GM12892 (cell line): Measurements from ENCODE around the gene C1orf198.
"Not testable (repeated sequence)": the region's sequence is repeated elsewhere in the genome, so short reads cannot be mapped to it uniquely, and the experiment has no call there.

ENCODE experiments used
- DNase-seq: peaks from one replicate; pipeline ENCODE4 v3.0.0; 2011; ENCODE audit not compliant: insufficient read length
- FAIRE-seq: peaks from 2 replicates; lab custom pipeline; 2011; peaks lifted over from hg19 to GRCh38; lab: Jason Lieb, UNC
- POLR2A ChIP-seq: IDR thresholded peaks from 2 replicates; pipeline ENCODE4 v1.6.1; 2011; ENCODE audit warnings: low read depth, low read length, control low read depth
- POLR2AphosphoS5 ChIP-seq: IDR thresholded peaks from 2 replicates; pipeline ENCODE4 v1.6.1; 2011; ENCODE audit warnings: low read depth, low read length, control low read depth
- TAF1 ChIP-seq: IDR thresholded peaks from 2 replicates; pipeline ENCODE4 v1.6.1; 2011; ENCODE audit warnings: low read depth, mild to moderate bottlenecking, control low read depth, low read length, borderline replicate concordance

The C1orf198 gene

GRCh38 chr1:230855886-230856285 is 12.4 kb downstream of the C1orf198 start:
- TF ChIP-seq TAF1, result no peak
- TF ChIP-seq POLR2AphosphoS5, result no peak
- TF ChIP-seq POLR2A, result no peak
- DNase-seq (no peak), FAIRE-seq (no peak)

- TF ChIP-seq POLR2AphosphoS5 (no peak), POLR2A (no peak), TAF1 (no peak)
- no peak for FAIRE-seq
- DNase-seq, result no peak
Measured at GRCh38 chr1:230854423-230854822, 13.9 kb downstream of the C1orf198 start.

- DNase-seq (no peak), FAIRE-seq (no peak)
- no peak for TF ChIP-seq POLR2A
Measured at GRCh38 chr1:230853731-230854130, 14.6 kb downstream of the C1orf198 start.

- DNase-seq (no peak), FAIRE-seq (no peak)
- no peak for TF ChIP-seq TAF1
- TF ChIP-seq POLR2A, result no peak
- no peak for TF ChIP-seq POLR2AphosphoS5
Measured at GRCh38 chr1:230852959-230853358, 15.4 kb downstream of the C1orf198 start.

- no peak for FAIRE-seq
- no peak for DNase-seq
- TF ChIP-seq POLR2A (no peak), TAF1 (no peak), POLR2AphosphoS5 (no peak)
Measured at GRCh38 chr1:230851291-230851691, 17.0 kb downstream of the C1orf198 start.

GRCh38 chr1:230850547-230850946 is 17.8 kb downstream of the C1orf198 start:
- FAIRE-seq, result no peak
- no peak for DNase-seq
- TF ChIP-seq TAF1 (no peak), POLR2AphosphoS5 (no peak), POLR2A (no peak)

GRCh38 chr1:230849451-230850224 is 18.7 kb downstream of the C1orf198 start:
- DNase-seq (no peak), FAIRE-seq (no peak)
- TF ChIP-seq POLR2AphosphoS5, result no peak
- no peak for TF ChIP-seq POLR2A
- no peak for TF ChIP-seq TAF1

GRCh38 chr1:230848235-230848634 is 20.1 kb downstream of the C1orf198 start:
- FAIRE-seq, result no peak
- TF ChIP-seq POLR2AphosphoS5 (no peak), POLR2A (no peak), TAF1 (no peak)
- DNase-seq, result no peak

- not testable (repeated sequence) for DNase-seq, FAIRE-seq
Measured at GRCh38 chr1:230845184-230845583, 23.1 kb downstream of the C1orf198 start.

- FAIRE-seq (no peak), DNase-seq (no peak)
- no peak for TF ChIP-seq TAF1
- no peak for TF ChIP-seq POLR2AphosphoS5
- no peak for TF ChIP-seq POLR2A
Measured at GRCh38 chr1:230844561-230844960, 23.8 kb downstream of the C1orf198 start.

- no peak for TF ChIP-seq TAF1
- TF ChIP-seq POLR2AphosphoS5, result no peak
- no peak for TF ChIP-seq POLR2A
- DNase-seq (no peak), FAIRE-seq (no peak)
Measured at GRCh38 chr1:230843503-230844309, 24.6 kb downstream of the C1orf198 start.

GRCh38 chr1:230842801-230843200 is 25.5 kb downstream of the C1orf198 start:
- TF ChIP-seq POLR2AphosphoS5, result no peak
- no peak for FAIRE-seq
- no peak for DNase-seq
